Activated CD8-positive, alpha-beta memory T cell treated with anti-CD3 and anti-CD28 coated beads for 1 hour (primary cell): Measurements from ENCODE around the gene SLC22A1.
"Not testable (repeated sequence)": the region's sequence is repeated elsewhere in the genome, so short reads cannot be mapped to it uniquely, and the experiment has no call there.

Experiments
- DNase-seq, 2 donors: peaks; one replicate each; pipeline ENCODE4 v3.0.0-alpha.2; 2020; ENCODE audit warnings: low read depth in 1 of 2; ENCODE audit errors: extremely low read depth in 1 of 2

Gene SLC22A1

DNA sequence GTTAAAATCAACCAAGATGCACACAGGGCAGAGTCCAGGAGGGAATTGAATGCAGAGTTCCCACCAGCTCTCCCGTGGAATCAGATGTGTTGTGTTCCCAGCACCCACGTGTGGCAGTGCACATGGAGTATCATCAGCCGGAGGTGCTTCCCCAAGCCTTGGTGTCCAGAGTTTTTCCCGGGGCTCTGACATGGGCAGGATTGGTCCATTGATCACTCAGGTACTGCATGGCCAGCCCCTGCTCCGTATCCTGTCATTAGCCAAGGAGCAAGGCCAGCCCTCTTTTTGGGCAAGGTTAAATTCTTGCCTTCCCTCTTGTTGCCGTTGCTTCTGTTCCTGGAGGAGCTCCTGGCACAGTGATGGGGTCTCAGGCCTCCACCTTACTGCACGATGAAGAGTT lies 28.6 kb upstream of the SLC22A1 start:
- no peak for DNase-seq

GRCh38 chr6:160093946-160094345 lies 27.7 kb upstream of the SLC22A1 start:
- no peak for DNase-seq

DNA sequence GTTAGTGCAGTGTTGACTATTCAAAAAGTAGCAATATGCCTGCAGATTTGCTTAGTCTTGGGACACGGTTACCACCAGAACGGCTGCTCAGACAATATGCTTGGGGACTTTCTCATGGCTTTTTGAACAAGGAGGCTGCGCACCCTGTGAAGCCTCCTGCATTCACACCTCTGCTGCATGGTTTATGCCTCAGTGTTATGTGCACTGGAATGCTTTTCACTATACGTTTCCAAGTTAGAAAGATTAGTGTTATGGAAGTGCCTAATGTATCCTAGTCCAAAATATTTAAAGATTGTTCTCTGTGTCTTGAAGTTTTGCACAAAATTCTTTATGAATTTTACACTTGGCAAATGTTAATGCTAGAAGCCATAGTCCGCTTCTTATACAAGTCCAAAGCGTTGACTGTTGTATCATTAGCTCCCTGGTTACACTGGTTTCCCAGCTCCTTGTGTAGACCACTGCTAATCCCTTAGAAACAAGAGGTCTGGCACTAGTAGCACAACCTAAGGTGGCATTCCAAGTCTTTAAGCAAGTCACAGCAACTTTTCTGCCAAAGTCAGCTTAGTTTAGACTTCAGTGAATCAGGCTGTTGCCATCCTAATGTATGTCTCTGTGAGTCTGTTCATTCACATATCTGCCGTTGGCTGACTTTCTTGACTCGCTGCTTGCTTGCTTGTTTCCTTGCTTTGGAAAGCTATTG lies 26.3 kb upstream of the SLC22A1 start:
- no peak for DNase-seq

DNA sequence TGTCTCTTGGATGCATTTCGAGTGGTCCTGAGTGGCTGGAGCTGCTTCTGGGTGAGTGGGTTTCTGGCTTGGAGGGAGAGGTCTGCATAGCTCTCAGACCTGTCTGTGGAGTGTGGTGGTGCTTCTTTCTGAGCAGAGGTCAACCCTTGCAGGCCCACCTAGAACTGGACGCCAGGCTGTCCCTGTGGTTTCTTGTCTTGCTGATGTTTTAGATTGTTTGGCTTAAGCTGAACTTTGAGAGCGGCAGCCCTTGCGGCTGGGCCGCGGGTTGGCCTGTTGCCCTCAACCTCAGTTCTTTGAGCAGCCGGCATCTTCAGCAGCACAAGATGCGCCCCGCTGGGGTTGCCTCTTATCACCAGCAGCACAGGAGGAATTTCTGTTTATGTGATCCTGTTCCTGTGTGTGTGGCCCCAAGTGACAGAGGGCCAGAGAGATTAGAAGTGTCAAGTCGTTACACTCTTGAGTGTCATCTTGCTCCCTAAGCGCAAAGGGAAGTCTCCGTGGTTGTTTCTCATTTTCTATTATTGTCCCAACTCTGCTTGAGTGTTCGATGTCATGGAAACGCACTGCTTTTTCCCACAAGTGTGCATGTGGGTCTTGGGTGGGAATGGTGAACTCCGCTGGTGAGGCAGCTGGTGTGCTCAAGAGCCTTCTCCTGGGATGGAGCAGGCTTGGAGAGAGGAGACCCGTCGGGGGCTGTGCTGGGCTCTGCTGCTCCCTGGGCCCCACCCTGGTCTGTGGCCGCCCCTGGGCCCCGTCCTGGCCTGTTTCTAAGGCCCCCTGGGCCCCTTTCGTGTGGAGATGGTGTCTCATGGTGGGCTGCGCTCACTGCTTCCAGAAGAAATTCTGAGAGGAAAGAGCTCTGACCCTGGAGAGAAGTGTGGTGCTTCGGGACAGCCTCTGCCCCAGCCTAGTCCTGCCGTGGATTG lies 20.1 kb upstream of the SLC22A1 start:
- DNase-seq: no peak

DNA sequence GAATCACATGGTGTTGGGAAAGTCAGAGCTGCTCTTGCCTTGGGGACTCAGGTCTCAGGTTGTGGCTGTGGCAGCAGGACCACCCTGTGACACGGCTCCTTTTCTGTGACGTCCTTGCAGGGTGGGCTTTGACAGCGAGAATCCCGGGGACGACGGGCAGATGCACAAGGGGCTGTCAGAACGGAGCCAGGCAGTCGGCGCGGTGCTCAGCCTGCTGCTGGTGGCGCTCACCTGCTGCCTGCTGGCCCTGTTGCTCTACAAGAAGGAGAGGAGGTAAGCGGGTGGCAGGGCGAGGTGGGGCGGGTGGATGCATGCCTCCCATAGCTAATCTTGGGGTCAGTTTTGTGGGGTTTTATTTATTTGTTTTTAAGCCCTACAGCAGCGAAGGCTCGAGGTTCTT lies 19.2 kb upstream of the SLC22A1 start:
- DNase-seq: no peak

- DNase-seq: no peak
These were observed 18.4 kb upstream of the SLC22A1 start for GRCh38 chr6:160102956-160103824.

GRCh38 chr6:160103825-160104100 lies 17.9 kb upstream of the SLC22A1 start:
- DNase-seq: no peak

- no peak for DNase-seq
These were observed 16.6 kb upstream of the SLC22A1 start for GRCh38 chr6:160104821-160105517.

DNA sequence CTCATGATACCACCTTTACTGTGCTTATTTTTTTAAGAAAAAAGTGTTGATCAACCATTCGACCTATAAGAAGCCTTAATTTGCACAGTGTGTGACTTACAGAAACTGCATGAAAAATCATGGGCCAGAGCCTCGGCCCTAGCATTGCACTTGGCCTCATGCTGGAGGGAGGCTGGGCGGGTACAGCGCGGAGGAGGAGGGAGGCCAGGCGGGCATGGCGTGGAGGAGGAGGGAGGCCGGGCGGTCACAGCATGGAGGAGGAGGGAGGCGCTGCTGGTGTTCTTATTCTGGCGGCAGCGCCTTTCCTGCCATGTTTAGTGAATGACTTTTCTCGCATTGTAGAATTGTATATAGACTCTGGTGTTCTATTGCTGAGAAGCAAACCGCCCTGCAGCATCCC lies 15.6 kb upstream of the SLC22A1 start:
- DNase-seq: no peak

- DNase-seq: no peak
These were observed 14.9 kb upstream of the SLC22A1 start for GRCh38 chr6:160106701-160107100.

GRCh38 chr6:160108077-160108476 lies 13.5 kb upstream of the SLC22A1 start:
- no peak for DNase-seq

DNA sequence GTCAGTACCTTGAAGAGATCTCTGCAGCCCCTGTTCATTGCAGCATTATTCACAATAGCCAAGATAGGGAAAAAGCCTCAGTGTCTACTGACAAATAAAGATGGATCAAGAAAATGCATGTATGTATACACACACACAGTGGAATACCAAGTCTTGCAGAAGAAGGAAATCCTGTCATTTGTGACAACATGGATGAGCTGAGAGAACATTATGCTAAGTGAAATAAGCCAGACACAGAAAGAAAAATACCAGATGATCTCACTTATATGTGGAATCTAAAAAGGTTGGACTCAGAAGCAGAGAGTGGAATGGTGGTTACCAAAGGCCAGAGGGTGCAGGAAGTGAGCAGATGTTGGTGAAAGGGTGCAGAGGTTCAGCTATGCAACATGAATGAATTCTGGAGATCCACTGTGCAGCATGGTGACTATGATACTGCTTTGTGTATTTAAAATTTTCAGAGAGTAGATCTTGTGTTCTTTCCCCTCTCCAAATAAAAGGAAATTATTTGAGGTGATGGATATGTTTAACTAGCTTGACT lies 11.0 kb upstream of the SLC22A1 start:
- DNase-seq: no peak

- no peak for DNase-seq
These were observed 9.8 kb upstream of the SLC22A1 start for GRCh38 chr6:160111806-160112205.

- no peak for DNase-seq
These were observed 8.9 kb upstream of the SLC22A1 start for GRCh38 chr6:160112628-160113299.

DNA sequence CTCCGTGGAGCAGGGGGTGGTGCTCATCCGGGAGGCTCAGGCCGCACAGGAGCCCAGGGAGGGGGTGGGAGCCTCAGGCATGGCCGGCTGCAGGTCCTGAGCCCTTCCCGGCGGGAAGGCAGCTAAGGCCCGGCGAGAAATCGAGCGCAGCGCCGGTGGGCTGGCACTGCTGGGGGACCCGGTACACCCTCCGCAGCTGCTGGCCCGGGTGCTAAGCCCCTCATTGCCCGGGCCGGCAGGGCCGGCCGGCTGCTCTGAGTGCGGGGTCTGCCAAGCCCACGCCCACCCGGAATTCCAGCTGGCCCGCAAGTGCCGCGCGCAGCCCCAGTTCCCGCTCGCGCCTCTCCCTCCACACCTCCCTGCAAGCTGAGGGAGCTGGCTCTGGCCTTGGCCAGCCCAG lies 7.1 kb upstream of the SLC22A1 start:
- not testable (repeated sequence) for DNase-seq

GRCh38 chr6:160115421-160115820 lies 6.2 kb upstream of the SLC22A1 start:
- no peak for DNase-seq

DNA sequence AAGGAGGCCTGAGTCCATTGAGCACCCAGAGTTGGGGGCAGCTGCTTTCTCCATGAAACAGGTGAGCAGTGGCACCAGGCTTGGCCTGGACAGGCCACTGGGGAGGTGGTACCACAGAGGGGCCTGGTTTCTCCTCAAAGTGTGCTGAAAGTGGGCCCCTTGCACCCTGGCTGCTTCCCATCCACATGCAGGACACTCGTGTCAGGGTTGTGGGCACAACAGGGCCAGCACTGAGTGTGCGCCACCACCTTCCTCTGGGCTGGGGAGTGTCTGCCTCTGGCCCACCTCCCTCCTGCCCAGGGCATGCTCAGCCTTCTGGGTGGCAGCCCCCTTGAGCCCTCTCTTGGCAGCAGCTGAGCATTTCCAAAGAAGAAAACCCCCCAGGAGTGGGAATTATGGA lies 5.2 kb upstream of the SLC22A1 start:
- no peak for DNase-seq

- DNase-seq: no peak
These were observed 4.5 kb upstream of the SLC22A1 start for GRCh38 chr6:160117137-160117536.

GRCh38 chr6:160118620-160119229 lies 2.9 kb upstream of the SLC22A1 start:
- DNase-seq: no peak

- no peak for DNase-seq
These were observed 1.5 kb upstream of the SLC22A1 start for GRCh38 chr6:160120087-160120486.
